ENCODE data around the gene WDR46.

DNA sequence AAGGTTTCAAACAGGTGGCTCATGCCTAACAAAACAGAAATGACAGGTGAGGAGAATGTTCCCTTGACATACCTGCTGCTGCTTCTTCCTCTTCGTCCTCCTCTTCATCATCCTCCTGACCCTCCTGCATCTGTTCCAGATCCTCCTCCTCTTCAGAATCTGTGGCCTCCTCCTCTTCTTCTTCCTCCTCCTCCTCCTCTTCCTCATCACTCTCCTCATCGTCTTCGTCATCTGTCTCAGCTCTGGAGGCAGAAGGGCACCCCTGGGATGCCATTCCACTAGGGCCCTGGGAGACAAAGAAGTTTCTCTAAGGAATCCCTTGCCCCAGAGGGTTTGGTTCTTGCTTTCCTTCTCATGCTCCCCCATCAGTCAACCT, 30.9 kb upstream of the WDR46 start:
- no peak for TF ChIP-seq CTCF (IDR thresholded peaks at IDR 0.05)
- TF ChIP-seq EP300 (IDR thresholded peaks at IDR 0.05): no peak
